ENCODE results near the gene EPHA7. TPM values are rescaled to one million over a fixed set of nuclear protein-coding genes. Genes with fewer than 3 reads are reported as not detected.

EPHA7 gene
- total RNA-seq, 4 donors from 2014 or later = 158 to 262 (median 219) TPM

DNA sequence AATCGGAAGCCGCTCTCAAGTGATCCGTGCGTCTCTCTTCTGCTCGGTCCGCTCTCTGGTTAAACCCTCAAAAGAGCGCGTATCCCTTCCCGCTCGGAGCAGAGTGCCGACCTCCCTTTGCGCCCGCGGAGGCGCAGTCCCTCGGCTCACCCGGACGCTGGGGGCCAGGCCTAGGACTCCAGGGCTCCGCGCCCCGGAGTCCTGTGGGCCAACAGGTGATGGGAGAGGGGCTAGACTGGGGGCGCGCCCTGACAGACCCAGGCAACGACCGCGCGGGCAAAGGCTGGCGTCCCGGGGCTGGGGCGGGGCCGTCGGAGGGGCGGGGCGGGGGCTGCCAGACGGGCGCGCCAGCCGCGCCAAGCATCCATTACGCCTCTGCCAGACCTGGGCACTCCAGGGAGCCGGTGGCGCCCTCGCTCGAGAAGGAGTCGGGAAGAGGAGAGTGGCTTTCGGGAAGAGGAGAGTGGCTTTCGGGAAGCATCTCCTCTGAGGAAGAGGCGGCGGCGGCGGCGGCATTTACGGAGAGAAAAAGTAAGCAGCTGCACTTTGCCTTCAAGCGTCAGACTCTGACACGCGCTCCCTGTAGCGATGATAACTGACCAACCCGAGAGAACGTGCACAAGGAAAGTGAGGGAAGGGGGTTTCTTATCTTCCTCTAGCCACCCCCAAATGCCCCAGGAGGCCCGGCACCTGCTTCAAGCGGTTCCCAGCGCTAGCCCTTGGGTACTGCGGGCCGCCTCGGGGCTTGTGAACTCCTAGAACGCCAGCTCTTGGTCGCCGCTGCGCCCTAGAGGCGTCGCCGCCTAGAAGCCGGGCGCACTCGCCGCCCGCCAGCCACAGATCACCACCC, 2.6 kb downstream of the EPHA7 start:
- H3K9me3 ChIP-seq = no peaks in the 10 kb centered on the region
- WGBS = 2% methylated on average over 57 of the region's 77 CpGs
- no peaks in the 10 kb centered on the region for H3K36me3 ChIP-seq
- H3K4me3 ChIP-seq = peak overlapping the region; percentile 77 to 92 (median 82)
- DNase-seq (ENCODE audit: extremely low spot score) = no peak
- H3K27me3 ChIP-seq = peaks cover 0 to 19% (median 0%) of the 10 kb centered on the region in 4 donors
- intact Hi-C loops (cut with DNase I) = loop anchor here (5.0 to 10.0 kb wide), 2 partner anchors 332 to 604 kb away; no protein-coding TSS in a partner anchor
- peak overlapping the region; percentile 75 to 86 (median 80) for H3K27ac ChIP-seq (replicated peaks in 1 of 4)
- TF ChIP-seq POLR2AphosphoS5 (IDR thresholded peaks at IDR 0.05) (peak in 1 of 2 donors; percentile 5), EP300 (IDR thresholded peaks at IDR 0.05) (no peak)
- TF ChIP-seq, protein P1, sequence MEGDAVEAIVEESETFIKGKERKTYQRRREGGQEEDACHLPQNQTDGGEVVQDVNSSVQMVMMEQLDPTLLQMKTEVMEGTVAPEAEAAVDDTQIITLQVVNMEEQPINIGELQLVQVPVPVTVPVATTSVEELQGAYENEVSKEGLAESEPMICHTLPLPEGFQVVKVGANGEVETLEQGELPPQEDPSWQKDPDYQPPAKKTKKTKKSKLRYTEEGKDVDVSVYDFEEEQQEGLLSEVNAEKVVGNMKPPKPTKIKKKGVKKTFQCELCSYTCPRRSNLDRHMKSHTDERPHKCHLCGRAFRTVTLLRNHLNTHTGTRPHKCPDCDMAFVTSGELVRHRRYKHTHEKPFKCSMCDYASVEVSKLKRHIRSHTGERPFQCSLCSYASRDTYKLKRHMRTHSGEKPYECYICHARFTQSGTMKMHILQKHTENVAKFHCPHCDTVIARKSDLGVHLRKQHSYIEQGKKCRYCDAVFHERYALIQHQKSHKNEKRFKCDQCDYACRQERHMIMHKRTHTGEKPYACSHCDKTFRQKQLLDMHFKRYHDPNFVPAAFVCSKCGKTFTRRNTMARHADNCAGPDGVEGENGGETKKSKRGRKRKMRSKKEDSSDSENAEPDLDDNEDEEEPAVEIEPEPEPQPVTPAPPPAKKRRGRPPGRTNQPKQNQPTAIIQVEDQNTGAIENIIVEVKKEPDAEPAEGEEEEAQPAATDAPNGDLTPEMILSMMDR (IDR thresholded peaks at IDR 0.05) = peak in 1 of 3 experiments; percentile 21
- peaks cover 17 to 62% (median 49%) of the 10 kb centered on the region in 4 donors for H3K4me1 ChIP-seq

DNA sequence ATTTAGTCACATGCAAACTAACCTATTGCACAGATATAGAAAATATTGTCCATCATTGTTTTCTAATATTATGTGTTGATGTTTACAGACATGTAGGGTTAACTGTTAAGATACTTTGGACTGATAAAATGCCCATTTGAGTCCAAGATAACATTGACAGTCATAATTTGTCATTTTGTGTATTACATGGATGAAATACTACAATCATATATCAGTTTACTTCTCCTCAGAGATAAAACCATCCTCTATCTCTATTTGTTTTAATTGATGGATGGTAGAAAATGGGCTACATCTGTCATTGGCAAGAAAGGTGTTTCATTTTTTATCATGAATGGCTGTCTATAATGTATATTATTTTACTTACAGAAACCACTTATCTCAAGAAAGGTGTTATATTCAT, 6.2 kb downstream of the EPHA7 start:
- Histone ChIP-seq H3K27ac (replicated peaks in 1 of 4) (no peak overlapping the region), H3K4me1 (peaks cover 5 to 82% (median 70%) of the 10 kb centered on the region in 4 donors), H3K9me3 (no peaks in the 10 kb centered on the region), H3K4me3 (no peak overlapping the region), H3K36me3 (peaks cover 0 to 21% (median 9%) of the 10 kb centered on the region in 4 donors), H3K27me3 (peaks cover 0 to 19% (median 0%) of the 10 kb centered on the region in 4 donors)
- TF ChIP-seq, protein P1 (IDR thresholded peaks at IDR 0.05) = no peak
- TF ChIP-seq EP300 (IDR thresholded peaks at IDR 0.05) (no peak), POLR2A (IDR thresholded peaks at IDR 0.05; ENCODE audit: low read depth) (no peak), POLR2AphosphoS5 (IDR thresholded peaks at IDR 0.05) (no peak)
- DNase-seq (ENCODE audit: extremely low spot score) = no peak
- intact Hi-C loops (cut with DNase I) = loop anchor here (10.0 kb wide), 1 partner anchor 328 kb away; no protein-coding TSS in a partner anchor

DNA sequence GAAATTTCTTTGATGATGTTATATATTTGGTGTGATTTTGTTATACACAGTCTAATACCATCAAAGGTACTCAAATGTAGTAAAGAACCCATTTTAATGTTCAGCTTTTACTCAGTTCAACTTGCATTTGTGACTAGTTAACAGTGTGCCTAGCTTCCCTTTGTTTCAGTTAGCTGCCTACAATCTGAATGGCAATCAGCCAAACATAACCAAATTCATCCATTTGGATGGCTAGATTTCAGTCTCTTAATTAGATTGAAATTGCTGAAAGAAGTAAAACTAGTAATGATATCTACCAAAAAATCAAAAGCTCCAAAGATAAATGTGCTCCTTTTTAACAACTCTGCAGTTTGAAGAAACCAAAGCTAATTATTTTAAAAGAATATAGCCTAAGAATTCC, 6.9 kb downstream of the EPHA7 start:
- H3K36me3 ChIP-seq = peaks cover 0 to 25% (median 9%) of the 10 kb centered on the region in 4 donors
- peaks cover 0 to 17% (median 0%) of the 10 kb centered on the region in 4 donors for H3K27me3 ChIP-seq
- H3K27ac ChIP-seq (replicated peaks in 1 of 4) = no peak overlapping the region
- intact Hi-C loops (cut with DNase I) = loop anchor here (10.0 kb wide), 1 partner anchor 328 kb away; no protein-coding TSS in a partner anchor
- no peak for DNase-seq (ENCODE audit: extremely low spot score)
- TF ChIP-seq EP300 (IDR thresholded peaks at IDR 0.05) (no peak), POLR2AphosphoS5 (IDR thresholded peaks at IDR 0.05) (no peak), POLR2A (IDR thresholded peaks at IDR 0.05; ENCODE audit: low read depth) (no peak)
- TF ChIP-seq, protein P1 (IDR thresholded peaks at IDR 0.05) = no peak
- no peaks in the 10 kb centered on the region for H3K9me3 ChIP-seq
- peaks cover under 1 to 82% (median 71%) of the 10 kb centered on the region in 4 donors for H3K4me1 ChIP-seq
- no peak overlapping the region for H3K4me3 ChIP-seq

DNA sequence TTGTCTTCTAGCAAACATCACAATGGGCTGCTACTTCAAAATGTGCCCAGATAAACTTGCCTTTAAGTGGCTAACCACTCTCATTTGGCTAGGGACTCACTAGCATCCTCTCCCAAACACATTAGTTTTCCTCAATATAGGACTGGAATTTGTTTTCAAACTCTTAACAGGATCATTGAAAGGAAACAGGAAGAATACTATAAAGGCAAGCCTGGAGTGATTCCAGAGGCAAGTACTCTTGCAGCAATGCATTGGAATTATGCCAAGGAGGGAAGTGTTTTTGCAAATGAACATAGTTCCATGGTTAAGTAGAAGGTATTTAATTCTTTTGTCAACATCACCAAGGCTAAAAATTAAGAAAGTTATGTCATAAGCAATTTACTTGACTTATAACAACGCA, 12.2 kb downstream of the EPHA7 start:
- Histone ChIP-seq H3K9me3 (no peaks in the 10 kb centered on the region), H3K4me1 (peaks cover 3 to 85% (median 64%) of the 10 kb centered on the region in 4 donors), H3K4me3 (no peak overlapping the region), H3K36me3 (peaks cover 0 to 25% (median 9%) of the 10 kb centered on the region in 4 donors), H3K27me3 (no peaks in the 10 kb centered on the region), H3K27ac (replicated peaks in 1 of 4) (no peak overlapping the region)
- DNase-seq (ENCODE audit: extremely low spot score) = no peak
- peak in 1 of 2 donors; percentile 33 for TF ChIP-seq POLR2AphosphoS5 (IDR thresholded peaks at IDR 0.05)
- TF ChIP-seq, protein P1 (IDR thresholded peaks at IDR 0.05) = no peak
- 80% methylated on average over 1 of the region's 1 CpG for WGBS
- intact Hi-C loops (cut with DNase I) = no loop called here
